ENCODE measurements around the gene ARL6IP6.

ARL6IP6 gene

DNA sequence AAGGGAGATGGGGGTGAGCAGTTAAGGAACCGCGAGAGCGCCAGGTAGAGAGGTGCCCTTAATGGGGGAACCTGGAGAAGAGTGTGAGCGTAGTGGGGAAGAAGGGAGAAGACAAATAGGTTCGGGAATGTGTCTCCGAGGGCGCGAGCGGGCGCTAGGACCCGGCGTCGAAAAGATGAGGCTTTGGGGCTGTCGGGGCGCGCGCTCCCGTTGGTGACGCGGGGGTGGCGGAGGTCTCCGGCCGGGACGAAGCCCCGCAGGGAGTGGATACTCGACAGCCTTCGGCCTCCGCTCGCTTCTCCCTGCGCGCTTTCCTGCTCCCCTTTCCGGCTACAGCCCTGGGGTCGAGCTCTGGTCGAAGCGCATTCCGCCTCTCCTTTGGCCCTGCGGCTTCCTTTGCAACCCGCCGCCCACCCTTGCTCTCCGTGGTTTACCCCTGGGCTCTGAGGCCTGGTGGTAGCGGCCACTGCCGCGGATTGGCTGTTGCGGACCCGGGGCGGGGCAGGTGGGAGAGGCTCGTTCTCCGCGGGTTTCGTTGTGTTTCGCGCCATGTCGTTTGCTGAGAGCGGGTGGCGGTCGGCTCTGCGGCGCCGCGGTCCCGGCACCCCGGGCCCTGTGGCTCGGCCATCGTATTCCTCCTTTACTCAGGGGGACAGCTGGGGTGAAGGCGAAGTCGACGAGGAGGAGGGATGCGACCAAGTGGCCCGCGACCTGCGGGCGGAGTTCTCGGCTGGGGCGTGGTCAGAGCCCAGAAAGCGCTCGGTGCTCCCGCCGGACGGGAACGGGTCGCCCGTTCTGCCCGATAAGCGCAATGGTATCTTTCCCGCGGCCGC lies at the start of gene ARL6IP6:
Gene ARL6IP6 (plus strand): TSS at position 545 of the 833 bp plus-strand sequence. CDS start 5 bp downstream, at position 550.
- H3K36me3 Mint-ChIP-seq (ENCODE audit: low read depth), result peaks cover 28% of the 10 kb centered on the region
- peaks cover 45% of the 10 kb centered on the region for H3K4me1 Mint-ChIP-seq (ENCODE audit: low read depth)
- no peaks in the 10 kb centered on the region for H3K27me3 Mint-ChIP-seq (ENCODE audit: low read depth)

DNA sequence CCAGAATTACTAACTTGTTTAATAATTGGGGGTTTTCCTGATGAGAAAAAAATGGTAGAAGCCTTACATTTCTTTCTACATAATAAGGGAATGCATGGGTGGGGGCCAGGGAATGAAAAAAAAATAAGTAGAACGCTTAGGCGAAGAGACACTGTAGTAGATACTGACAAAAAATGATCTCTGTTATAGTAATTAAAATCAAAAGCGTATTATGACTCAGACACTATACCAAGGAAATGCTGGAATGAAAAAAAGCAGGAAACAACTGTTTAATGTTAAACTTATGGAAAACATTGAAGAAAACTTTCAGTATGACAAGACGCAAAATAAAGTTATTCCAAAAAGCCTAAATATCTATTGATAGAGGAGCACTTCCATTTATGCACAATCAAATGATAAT lies 44.1 kb upstream of the ARL6IP6 start:
- Mint-ChIP-seq H3K36me3 (ENCODE audit: low read depth) (peaks cover 31% of the 10 kb centered on the region), H3K9me3 (no peaks in the 10 kb centered on the region), H3K4me3 (no peak overlapping the region), H3K27ac (no peak overlapping the region), H3K4me1 (ENCODE audit: low read depth) (no peaks in the 10 kb centered on the region), H3K27me3 (ENCODE audit: low read depth) (no peaks in the 10 kb centered on the region)

More for the DNA sequence above, at the start of gene ARL6IP6:
- no peaks in the 10 kb centered on the region for H3K9me3 Mint-ChIP-seq
- H3K27ac Mint-ChIP-seq, result peak within 1 kb of the TSS; percentile 96
- peak within 1 kb of the TSS; percentile 99 for H3K4me3 Mint-ChIP-seq

DNA sequence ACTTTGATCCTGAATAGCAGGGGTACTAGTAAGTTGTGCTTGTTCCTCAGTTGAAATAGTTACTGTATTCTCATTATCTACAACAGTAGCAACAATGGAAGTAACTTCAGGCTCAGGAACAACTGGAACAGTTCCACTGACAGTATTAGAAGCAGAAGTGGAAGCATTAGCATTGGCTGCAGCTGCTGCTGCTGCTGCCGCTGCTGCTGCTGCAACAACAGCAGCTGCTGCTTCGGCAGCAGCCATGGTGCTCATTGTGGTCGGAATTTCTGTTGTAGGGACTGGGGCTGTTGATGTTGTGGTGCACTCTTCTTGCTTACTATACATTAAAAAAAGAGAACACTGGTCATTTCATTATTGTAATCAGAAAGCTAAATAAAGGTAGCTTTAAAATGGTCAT lies 42.0 kb upstream of the ARL6IP6 start:
- H3K4me3 Mint-ChIP-seq, result no peak overlapping the region
- no peaks in the 10 kb centered on the region for H3K27me3 Mint-ChIP-seq (ENCODE audit: low read depth)
- peaks cover under 1% of the 10 kb centered on the region for H3K4me1 Mint-ChIP-seq (ENCODE audit: low read depth)
- no peak overlapping the region for H3K27ac Mint-ChIP-seq
- H3K36me3 Mint-ChIP-seq (ENCODE audit: low read depth), result peaks cover 31% of the 10 kb centered on the region
- H3K9me3 Mint-ChIP-seq, result no peaks in the 10 kb centered on the region

DNA sequence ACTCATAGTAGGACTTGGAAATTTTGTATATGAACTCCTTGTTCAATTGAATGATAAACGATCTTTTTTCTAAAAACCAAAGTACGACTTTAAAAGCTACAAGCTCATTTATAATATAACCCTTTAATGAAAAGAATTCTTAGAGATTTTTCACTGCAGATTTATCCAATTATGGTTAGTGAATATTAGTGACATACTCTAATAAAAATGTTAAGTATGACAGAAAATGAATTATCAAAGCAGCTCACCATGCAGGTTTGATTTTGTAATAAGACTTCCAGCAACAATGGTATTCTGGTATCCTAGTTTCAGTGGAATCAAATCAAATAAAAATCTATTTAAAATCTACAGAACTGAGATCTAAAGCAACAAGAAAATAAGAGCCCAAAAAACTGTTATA lies 39.6 kb upstream of the ARL6IP6 start:
- no peak overlapping the region for H3K4me3 Mint-ChIP-seq
- no peak overlapping the region for H3K27ac Mint-ChIP-seq
- no peaks in the 10 kb centered on the region for H3K9me3 Mint-ChIP-seq
- H3K36me3 Mint-ChIP-seq (ENCODE audit: low read depth), result peaks cover 27% of the 10 kb centered on the region
- peaks cover 8% of the 10 kb centered on the region for H3K4me1 Mint-ChIP-seq (ENCODE audit: low read depth)
- H3K27me3 Mint-ChIP-seq (ENCODE audit: low read depth), result no peaks in the 10 kb centered on the region

DNA sequence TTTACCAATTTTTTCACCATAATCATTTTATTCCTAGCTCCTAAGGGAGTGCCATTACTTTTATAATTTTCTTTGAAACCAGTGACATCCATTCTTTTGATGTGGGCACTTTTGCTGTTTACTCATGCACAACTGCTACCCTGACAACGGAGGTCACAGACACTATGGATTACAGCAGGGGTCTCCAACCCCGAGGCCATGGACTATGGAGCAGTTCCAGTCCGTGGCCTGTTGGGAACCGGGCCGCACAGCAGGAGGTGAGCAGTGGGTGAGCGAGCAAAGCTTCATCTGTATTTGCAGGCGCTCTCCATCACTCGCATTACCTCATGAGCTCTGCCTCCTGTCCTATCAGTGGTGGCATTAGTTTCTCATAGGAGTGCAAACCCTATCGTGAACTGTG lies 35.8 kb upstream of the ARL6IP6 start:
- peaks cover 19% of the 10 kb centered on the region for H3K4me1 Mint-ChIP-seq (ENCODE audit: low read depth)
- H3K9me3 Mint-ChIP-seq, result no peaks in the 10 kb centered on the region
- peaks cover 21% of the 10 kb centered on the region for H3K36me3 Mint-ChIP-seq (ENCODE audit: low read depth)
- no peak overlapping the region for H3K27ac Mint-ChIP-seq
- H3K4me3 Mint-ChIP-seq, result no peak overlapping the region
- H3K27me3 Mint-ChIP-seq (ENCODE audit: low read depth), result no peaks in the 10 kb centered on the region

DNA sequence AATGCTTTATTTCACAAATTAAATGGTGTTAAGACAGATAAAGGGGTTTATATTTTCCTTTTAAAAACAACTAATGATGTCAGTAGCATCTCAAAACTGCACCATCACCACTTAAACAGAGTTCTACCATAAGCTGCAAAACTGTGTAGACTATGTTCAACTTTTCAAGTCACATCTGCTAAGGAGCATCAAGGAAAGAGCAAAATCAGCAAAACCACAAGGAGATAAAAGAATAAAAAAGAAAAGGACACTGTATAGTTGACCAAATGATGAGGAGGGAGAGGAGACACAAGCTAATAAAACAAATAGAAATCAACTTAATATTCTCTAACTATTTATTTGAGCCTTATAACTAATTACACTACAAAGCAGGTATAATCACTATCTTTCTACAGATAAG lies 35.0 kb upstream of the ARL6IP6 start:
- no peak overlapping the region for H3K4me3 Mint-ChIP-seq
- no peak overlapping the region for H3K27ac Mint-ChIP-seq
- peaks cover 23% of the 10 kb centered on the region for H3K36me3 Mint-ChIP-seq (ENCODE audit: low read depth)
- H3K4me1 Mint-ChIP-seq (ENCODE audit: low read depth), result peaks cover 19% of the 10 kb centered on the region
- H3K9me3 Mint-ChIP-seq, result no peaks in the 10 kb centered on the region
- no peaks in the 10 kb centered on the region for H3K27me3 Mint-ChIP-seq (ENCODE audit: low read depth)

DNA sequence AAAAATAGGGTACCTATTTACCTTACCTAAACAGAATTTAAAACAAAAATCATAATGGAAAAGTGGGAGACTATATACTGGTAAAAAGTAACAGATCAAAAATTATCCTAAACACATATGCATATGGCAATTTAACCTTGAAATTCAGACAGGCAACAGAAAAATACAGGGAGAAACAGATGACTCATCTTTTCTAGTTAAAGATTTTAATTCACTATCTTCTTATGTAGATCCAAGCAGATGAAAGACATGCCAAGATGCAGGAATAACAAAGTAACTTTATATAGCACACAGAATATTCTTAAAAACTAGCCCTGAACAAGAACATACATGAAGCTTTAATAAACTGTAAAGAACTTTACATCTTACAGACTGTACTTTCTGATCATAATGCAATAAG lies 32.1 kb upstream of the ARL6IP6 start:
- peaks cover 22% of the 10 kb centered on the region for H3K4me1 Mint-ChIP-seq (ENCODE audit: low read depth)
- H3K36me3 Mint-ChIP-seq (ENCODE audit: low read depth), result peaks cover 18% of the 10 kb centered on the region
- H3K4me3 Mint-ChIP-seq, result no peak overlapping the region
- no peaks in the 10 kb centered on the region for H3K9me3 Mint-ChIP-seq
- no peak overlapping the region for H3K27ac Mint-ChIP-seq
- no peaks in the 10 kb centered on the region for H3K27me3 Mint-ChIP-seq (ENCODE audit: low read depth)

DNA sequence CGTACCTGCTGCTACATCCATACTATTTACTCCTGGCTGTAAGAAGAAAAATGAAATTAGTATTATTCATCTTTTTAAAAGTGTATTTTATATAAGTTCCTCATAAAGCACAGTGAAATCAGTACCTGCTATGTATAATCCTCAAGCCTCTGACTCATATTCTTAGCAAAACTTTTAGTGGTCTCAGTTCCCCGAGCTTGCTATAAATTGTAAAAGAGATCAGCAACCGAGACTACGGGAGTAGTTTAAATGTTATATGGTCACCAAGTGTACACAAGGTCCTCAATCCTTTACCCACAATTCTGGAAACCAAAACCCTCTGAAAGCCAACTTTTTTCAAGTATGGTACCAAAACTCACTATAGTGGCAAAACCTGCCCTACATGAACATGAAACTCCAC lies 25.4 kb upstream of the ARL6IP6 start:
- H3K27me3 Mint-ChIP-seq (ENCODE audit: low read depth), result no peaks in the 10 kb centered on the region
- no peak overlapping the region for H3K4me3 Mint-ChIP-seq
- no peak overlapping the region for H3K27ac Mint-ChIP-seq
- H3K9me3 Mint-ChIP-seq, result no peaks in the 10 kb centered on the region
- H3K4me1 Mint-ChIP-seq (ENCODE audit: low read depth), result peaks cover 15% of the 10 kb centered on the region
- H3K36me3 Mint-ChIP-seq (ENCODE audit: low read depth), result peaks cover 12% of the 10 kb centered on the region

DNA sequence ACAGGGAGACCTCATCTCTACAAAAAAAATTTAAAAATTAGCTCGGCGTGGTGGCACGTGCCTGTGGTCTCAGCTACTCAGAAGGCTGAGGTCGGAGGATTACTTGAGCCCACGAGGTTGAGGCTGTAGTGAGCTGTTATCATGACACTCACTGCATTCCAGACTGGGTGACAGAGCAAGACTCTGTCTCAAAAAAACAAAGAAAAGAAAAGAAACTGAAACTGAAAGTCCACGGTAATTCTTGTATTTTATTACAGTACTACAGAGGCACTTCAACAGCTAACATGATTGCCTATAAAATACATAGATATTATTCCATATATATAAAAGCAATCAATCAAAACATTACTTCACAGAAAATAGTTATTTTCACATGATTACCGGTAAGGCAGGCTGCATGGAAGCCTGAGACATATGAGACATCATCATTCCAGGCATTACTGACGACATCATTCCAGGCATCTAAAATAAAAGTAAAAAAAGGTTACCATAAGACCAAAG lies 24.2 kb upstream of the ARL6IP6 start:
- H3K9me3 Mint-ChIP-seq, result no peaks in the 10 kb centered on the region
- peak overlapping the region; percentile 84 for H3K4me3 Mint-ChIP-seq
- H3K4me1 Mint-ChIP-seq (ENCODE audit: low read depth), result peaks cover 15% of the 10 kb centered on the region
- H3K27ac Mint-ChIP-seq, result peak overlapping the region; percentile 97
- H3K36me3 Mint-ChIP-seq (ENCODE audit: low read depth), result peaks cover 9% of the 10 kb centered on the region
- H3K27me3 Mint-ChIP-seq (ENCODE audit: low read depth), result no peaks in the 10 kb centered on the region

DNA sequence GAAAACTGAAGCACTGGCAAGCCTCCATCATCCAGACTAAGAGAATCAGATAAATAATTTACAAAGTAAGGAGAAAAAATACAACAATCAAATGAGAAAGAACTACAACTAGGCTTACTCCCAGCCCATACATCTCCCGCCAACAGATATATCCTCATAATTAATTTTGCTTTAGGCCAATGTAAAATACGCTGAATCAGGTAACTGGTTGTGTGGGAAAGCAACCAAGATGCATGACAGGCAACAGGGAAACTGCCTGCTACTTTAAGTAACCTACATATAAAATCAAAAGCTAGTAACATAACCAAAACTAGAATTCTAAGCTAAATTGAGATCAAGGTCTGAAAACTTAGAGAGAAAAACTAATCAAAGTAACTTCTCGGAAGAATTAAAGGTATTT lies 22.7 kb upstream of the ARL6IP6 start:
- Mint-ChIP-seq H3K36me3 (ENCODE audit: low read depth) (peaks cover 9% of the 10 kb centered on the region), H3K9me3 (no peaks in the 10 kb centered on the region), H3K27ac (peak overlapping the region; percentile 60), H3K4me1 (ENCODE audit: low read depth) (peaks cover 18% of the 10 kb centered on the region), H3K27me3 (ENCODE audit: low read depth) (no peaks in the 10 kb centered on the region), H3K4me3 (no peak overlapping the region)

DNA sequence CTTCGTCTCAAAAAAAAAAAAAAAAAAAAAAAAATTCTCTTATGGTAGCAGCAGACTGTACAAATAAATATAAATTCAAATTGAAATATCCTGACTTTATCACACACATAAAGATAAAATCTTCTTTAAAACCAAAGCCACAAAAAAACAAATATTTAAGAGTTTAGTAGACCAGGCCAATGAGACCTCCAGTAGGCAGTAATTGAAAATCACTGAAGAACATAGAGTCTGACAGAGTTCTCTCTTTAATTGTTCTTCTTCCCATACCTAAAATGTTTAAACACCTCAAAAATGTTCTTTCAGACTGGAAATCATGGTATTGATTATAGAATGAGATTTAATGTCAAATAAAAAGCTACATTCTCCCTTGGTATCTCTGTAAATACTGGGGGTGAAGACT lies 21.9 kb upstream of the ARL6IP6 start:
- Mint-ChIP-seq H3K27me3 (ENCODE audit: low read depth) (no peaks in the 10 kb centered on the region), H3K4me3 (no peak overlapping the region), H3K4me1 (ENCODE audit: low read depth) (peaks cover 20% of the 10 kb centered on the region), H3K27ac (no peak overlapping the region), H3K9me3 (peaks cover 5% of the 10 kb centered on the region), H3K36me3 (ENCODE audit: low read depth) (peaks cover 11% of the 10 kb centered on the region)

DNA sequence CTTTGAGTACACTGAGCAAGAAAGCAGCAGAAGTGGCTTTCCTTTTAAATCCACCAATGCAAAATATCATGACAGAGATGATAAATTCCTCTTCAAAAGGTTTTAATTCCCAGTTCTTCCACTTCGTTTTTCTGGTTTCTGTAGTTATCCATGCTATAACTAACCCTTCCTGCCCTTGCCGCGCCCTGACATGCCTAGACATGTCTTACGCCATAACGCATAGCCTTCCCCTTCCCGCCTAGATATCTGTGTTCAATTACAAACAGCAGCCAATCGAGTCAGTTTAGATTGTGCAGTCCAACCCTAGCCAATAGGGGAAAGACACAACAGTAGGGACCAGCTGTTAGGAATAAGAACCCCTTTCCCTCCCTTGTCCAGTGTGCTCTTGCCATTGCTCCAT lies 17.2 kb upstream of the ARL6IP6 start:
- Mint-ChIP-seq H3K27me3 (ENCODE audit: low read depth) (no peaks in the 10 kb centered on the region), H3K27ac (no peak overlapping the region), H3K4me3 (no peak overlapping the region), H3K36me3 (ENCODE audit: low read depth) (peaks cover 26% of the 10 kb centered on the region), H3K4me1 (ENCODE audit: low read depth) (peaks cover 24% of the 10 kb centered on the region), H3K9me3 (peaks cover 11% of the 10 kb centered on the region)

DNA sequence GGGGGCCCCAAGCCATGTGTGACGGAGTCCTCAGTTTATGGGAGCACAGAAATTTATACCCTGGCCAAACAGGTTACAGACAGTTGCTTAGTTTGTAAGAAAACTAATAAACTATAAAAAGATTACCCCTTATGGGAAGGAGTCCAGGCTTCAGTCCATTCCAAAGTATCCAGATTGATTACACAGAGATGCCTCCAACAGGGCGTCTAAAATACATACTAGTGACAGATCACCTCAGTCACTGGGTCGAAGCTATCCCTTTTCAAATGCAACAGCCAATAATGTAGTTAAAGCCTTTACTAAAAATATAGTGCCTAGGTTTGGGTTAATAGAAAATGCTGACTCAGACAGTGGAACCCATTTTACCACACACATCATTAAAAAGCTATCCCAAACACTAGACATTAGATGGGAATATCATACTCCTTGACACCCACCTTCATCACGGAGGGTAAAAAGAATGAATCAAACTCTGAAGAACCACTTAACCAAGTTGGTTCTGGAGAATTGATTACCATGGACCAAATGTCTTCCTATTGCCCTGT lies 11.9 kb upstream of the ARL6IP6 start:
- Mint-ChIP-seq H3K9me3 (peaks cover 12% of the 10 kb centered on the region), H3K36me3 (ENCODE audit: low read depth) (peaks cover 49% of the 10 kb centered on the region), H3K27me3 (ENCODE audit: low read depth) (no peaks in the 10 kb centered on the region), H3K27ac (no peak overlapping the region), H3K4me3 (no peak overlapping the region), H3K4me1 (ENCODE audit: low read depth) (peaks cover 28% of the 10 kb centered on the region)

DNA sequence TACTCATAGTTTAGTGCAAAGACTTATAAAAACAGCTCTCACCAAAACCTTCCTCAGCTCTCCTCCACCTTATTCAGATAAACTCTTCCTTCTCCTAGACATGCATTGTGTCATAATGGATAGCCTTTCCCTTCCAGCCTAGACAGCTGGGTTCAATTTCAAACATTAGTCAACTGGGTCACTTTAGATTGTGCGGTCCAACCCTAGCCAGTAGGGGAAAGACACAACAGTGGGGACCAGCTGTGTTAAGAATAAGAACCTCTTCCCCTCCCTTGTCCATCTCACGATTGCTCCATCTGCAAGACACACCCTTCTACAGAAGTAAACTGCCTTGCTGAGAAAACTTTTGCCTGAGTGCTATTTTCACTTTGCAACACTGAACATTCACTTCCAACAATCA lies 9.7 kb upstream of the ARL6IP6 start:
- H3K27ac Mint-ChIP-seq, result no peak overlapping the region

DNA sequence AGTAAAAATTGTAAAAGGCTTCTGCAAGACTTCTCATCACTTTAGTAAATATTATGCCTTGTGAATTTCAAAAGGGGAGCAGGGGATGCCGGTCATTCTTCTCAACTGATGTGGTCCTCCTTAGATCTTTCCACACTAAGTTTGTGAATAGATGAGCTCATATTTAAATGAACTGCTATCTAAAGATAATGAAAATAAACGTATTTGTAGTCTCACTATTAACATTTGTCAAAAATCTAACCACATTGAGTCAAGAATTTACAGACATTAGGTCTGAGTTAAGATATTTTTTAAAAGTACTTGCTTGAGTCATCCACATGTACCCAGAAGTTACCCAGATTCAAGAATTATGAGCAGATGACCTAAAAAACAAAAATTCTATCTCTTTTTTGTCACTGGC lies 7.7 kb upstream of the ARL6IP6 start:
- Mint-ChIP-seq H3K27me3 (ENCODE audit: low read depth) (no peaks in the 10 kb centered on the region), H3K9me3 (peaks cover 7% of the 10 kb centered on the region), H3K4me1 (ENCODE audit: low read depth) (peaks cover 36% of the 10 kb centered on the region), H3K4me3 (no peak overlapping the region), H3K27ac (no peak overlapping the region), H3K36me3 (ENCODE audit: low read depth) (peaks cover 57% of the 10 kb centered on the region)

More for the DNA sequence above, 9.7 kb upstream of the ARL6IP6 start:
- Mint-ChIP-seq H3K9me3 (peaks cover 7% of the 10 kb centered on the region), H3K36me3 (ENCODE audit: low read depth) (peaks cover 47% of the 10 kb centered on the region), H3K4me3 (no peak overlapping the region), H3K4me1 (ENCODE audit: low read depth) (peaks cover 30% of the 10 kb centered on the region), H3K27me3 (ENCODE audit: low read depth) (no peaks in the 10 kb centered on the region)
